ENCODE measurements around the gene PTPRT.
A peak's percentile ranks its signal among the peaks of the same experiment; 100 is the strongest.

PTPRT gene

DNA sequence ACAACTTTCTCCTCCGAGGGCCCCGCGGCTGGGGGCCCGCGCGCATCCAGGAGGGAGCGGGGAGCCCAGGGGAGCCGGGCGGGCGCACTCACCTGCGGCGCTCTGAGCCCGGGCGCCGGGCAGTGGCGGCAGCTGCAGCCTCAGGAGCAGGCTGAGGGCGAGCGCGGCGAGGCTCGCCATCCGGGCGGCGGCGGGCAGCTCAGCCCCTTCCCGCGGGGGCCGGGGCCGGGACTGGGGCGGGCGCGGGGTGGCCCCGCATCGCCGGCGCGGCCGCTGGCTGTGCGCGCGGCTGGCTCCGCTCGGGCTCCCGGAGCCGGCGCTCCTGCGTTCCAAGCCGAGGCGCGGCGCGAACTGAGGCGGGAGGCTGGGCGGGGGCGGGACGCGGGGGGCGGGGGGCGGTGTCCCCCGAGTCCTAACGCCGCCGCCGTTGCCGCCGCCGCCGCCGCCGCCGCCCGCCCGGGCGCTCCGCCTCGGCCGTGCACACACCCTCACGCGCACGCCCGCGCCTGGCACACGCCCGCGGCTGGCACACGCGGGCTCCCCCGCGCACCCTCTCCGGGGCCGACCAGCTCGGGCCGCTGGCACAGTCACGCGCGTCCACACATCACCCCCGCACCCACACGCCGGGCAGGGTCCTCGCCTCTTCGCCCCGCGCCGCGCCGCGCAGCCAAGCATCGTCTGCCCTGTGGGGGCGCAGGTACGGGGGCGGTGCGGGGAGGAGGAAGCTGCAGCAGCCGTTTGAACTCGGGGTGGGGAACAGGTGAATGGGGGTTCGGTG lies at the start of gene PTPRT:
PTPRT (minus strand) TSS at position 353 of the 778 bp plus-strand sequence; CDS start at position 180, 173 bp downstream.
- DNase-seq: peak in 5 of 56 donors; percentile 8 to 39 (median 33)

- no peak for DNase-seq
Observed at GRCh38 chr20:43238833-43239232, 49.1 kb upstream of the PTPRT start.

DNA sequence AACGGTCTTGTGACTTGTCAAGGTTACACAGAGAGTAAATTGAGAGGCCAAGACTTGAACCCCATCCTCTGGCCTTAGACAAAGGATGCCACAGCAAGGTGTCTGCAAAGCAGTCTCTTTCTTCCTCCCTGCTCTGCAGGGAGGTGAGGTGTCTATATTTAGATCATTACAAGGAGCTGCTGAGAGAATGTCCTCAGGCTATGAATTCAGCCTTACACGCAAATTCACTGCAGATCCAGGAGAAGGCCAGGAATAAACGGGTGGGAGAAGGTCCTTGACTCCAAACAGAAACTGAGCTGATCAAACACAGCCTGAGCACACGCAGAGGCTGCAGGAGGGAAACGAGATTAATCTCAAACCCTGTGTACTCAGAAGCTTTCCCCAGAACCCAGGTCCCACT lies 48.6 kb upstream of the PTPRT start:
- no peak for DNase-seq

GRCh38 chr20:43237651-43238168 lies 48.0 kb upstream of the PTPRT start:
- DNase-seq: peak in 1 of 56 donors; percentile 6

DNA sequence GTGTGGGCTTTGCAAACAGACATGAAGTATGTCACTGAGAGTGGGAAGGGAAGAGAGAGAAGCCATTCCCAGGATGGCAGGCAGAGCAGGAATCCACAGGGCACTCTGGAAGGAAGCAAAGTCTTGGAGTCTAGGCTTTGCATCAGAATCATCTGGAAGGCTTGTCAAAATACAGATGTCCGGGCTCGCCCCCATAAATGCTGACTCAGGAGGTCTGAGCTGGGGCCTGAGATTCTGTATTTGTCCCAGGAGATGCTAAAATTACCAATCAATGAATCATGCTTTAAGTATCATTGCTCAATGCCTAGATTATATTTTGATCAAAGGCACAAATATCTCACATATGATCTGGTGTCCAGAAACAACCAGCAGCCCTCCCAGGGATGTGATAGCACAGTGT lies 46.3 kb upstream of the PTPRT start:
- no peak for DNase-seq

- DNase-seq: no peak
Observed at GRCh38 chr20:43231829-43232228, 42.1 kb upstream of the PTPRT start.

GRCh38 chr20:43229696-43230095 lies 40.0 kb upstream of the PTPRT start:
- DNase-seq: no peak

GRCh38 chr20:43220612-43221011 lies 30.9 kb upstream of the PTPRT start:
- no peak for DNase-seq

DNA sequence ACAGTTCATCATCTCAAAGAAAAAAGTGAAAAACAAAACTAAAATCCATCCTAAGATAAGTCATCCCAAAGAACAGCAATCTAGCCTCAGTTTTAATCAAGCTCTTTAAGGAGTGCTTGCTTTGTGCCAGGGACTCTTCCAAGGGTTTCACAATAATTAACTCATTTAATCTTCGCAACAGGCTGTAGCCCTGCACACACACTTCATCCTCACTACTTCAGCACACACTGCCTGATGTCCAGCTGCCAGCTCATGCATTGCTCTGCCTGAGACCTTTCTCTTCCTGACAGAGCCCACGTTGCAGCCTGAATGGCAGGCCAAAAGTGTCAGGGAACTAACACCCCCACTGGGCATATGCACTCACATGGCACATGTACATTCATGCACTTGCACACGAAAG lies 21.2 kb upstream of the PTPRT start:
- DNase-seq: no peak

GRCh38 chr20:43209831-43210230 lies 20.1 kb upstream of the PTPRT start:
- no peak for DNase-seq

- no peak for DNase-seq
Observed at GRCh38 chr20:43205699-43206098, 16.0 kb upstream of the PTPRT start.

DNA sequence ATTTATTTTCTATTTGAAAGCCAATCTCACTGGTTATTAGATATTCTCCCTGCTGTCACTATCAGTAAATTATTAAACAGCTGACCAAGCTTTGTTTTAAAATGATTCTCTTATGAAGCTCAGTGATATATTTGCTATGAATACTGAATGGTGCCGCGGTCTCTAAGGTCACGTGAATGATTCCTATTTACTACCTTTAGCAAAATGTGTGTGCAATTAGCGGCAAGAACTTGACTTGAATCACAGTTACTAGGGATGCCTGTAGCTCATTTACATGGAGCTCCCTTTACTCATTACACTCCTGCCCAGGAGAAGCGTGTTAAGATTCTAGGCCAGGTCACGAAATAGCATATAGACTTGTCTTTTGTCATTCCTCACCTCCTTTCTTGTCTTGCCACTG lies 12.4 kb upstream of the PTPRT start:
- no peak for DNase-seq

DNA sequence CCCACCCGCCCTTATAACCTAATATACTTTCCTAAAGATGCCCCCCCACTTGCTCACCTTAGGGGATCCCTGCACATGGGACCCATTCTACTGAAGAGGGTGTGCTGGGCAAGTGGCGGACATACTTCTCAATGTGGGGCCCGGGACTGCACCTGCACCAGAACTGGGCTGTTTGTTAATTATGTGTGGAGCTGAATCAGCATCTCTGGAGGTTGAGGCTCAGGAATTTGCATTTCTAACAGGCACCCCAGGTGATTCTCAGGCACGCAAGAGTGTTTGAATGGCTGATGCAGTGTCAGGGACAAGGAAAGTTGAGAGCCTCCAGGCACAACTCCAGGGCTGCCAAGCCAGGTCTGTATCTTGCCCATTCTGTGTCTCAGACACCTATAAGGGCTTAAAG lies 8.9 kb upstream of the PTPRT start:
- DNase-seq: no peak

DNA sequence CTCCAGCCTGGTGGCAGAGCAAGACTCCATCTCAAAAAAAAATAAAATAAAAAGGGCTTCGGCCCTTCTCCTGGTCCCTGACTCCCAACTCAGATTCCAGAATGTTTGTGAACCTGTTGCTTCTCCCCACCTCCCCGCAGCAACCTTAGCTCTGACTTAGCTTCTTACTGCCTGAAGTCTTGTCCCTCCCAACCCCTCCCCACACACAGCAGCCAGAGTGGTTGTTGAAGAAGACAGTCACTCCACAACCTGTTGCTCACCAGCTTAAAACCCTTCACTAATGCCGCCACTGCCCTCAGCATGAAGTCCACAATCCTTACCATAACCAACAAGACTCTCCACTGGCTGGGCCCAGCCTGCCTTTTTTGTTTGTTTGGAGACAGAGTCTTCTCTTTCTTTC lies 6.5 kb upstream of the PTPRT start:
- no peak for DNase-seq

GRCh38 chr20:43194137-43194536 lies 4.4 kb upstream of the PTPRT start:
- peak in 3 of 56 donors; percentile 1 to 4 (median 2) for DNase-seq

GRCh38 chr20:43193443-43193842 lies 3.7 kb upstream of the PTPRT start:
- no peak for DNase-seq

- peak in 24 of 56 donors; percentile 3 to 48 (median 18) for DNase-seq
Observed at GRCh38 chr20:43191946-43192863, 2.5 kb upstream of the PTPRT start.

DNA sequence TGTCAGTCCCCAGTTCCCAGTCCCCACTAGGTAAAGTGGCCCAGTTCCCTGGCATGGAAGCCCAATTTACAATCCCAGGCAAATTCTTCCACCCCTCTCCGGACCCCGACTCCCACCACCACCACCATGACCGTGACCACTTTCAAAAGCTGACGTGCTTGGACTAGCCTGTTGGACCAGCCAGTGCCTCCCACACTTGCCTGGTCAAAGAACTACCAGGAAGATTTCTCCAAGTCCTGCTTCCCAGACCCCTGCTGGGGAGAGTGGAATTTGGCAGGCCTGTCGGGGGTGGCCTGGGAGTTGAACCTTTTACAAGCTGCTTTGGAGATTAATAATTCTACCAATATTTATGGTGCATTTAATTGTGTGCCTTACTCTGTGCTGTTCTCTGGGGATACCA lies 1.4 kb upstream of the PTPRT start:
- no peak for DNase-seq

DNA sequence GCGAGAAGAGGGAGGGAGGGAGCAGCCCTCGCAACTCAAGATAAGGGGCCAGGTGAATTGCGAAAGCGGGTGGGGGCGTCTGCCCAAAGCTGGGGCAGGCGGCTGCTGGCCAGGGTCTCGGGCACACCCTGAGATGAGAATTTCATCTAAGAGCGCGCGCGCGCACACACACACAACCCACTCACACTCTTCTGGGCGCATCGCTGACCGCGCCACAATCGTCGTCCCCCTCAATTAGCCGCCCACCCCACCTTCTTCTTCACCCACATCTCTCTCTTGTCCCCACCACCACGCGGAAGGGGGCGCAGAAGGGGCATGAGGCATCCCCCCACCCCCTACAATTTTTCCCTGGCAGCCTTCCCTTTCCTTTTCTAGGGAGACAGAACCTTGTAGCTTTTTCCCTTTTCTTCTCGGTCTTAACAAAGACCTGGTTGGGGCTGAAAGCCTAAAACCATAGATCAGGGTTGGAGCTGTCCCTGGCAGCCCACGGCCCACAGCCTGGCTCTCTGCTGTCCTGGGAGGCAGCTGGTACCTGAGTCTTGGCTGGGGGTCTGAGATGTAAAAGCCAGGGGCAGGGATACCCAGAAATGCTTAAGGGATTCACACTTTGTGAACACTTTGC lies 737 bp upstream of the PTPRT start:
- peak in 5 of 56 donors; percentile 22 to 40 (median 33) for DNase-seq

GRCh38 chr20:43188861-43189553 lies 699 bp downstream of the PTPRT start:
- peak in 3 of 56 donors; percentile 5 to 11 (median 7) for DNase-seq

GRCh38 chr20:43188234-43188653 lies 1.5 kb downstream of the PTPRT start:
- peak in 1 of 56 donors; percentile 38 for DNase-seq
